GM21825 (cell line): ENCODE measurements around the gene DNAH17.

ENCODE experiments used
- ATAC-seq: cut with Tn5 transposase; IDR thresholded peaks from one replicate; pipeline ENCODE4 v1.9.1; 2021; ENCODE audit warnings: mild to moderate bottlenecking, moderate library complexity; ENCODE audit not compliant: unreplicated experiment

The DNAH17 gene

DNA sequence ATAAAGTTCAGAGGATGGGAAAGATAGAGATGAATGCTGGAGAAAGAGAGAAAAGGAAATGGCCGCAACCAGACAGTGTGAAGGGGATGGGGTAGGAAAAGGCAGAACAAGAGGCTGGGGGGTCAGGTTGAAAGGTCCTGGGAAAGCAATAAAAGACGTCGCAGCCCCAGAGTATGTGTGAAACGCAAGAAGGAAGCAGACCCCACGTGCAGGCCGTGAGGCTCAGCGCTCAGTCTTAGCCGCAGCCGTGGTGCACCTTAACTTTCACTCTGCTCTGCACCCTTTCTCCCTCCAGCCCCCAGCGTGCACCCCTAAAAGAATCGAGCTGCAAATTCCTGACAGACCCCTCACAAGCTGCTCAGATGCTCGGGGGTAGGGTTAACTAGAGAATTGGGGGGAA, 1.9 kb downstream of the DNAH17 start:
- ATAC-seq: no peak

DNA sequence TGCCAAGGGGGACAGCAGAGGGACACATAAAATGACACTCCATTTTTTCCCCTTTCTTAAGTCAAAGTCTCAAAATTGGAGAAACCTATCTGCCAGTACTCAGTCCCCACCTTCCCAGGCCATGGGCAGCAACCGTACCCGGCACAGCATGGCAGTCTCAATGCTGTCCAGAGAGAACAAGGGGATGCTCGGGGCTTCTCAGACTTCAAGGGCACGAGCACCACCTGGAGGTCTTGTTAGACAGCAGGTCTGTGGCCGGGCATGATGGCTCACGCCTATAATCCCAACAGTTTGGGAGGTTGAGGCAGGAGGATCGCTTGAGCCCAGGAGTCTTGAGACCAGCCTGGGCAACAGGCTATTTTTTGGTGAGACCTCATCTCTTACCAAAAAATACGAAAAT, 3.2 kb downstream of the DNAH17 start:
- no peak for ATAC-seq

DNA sequence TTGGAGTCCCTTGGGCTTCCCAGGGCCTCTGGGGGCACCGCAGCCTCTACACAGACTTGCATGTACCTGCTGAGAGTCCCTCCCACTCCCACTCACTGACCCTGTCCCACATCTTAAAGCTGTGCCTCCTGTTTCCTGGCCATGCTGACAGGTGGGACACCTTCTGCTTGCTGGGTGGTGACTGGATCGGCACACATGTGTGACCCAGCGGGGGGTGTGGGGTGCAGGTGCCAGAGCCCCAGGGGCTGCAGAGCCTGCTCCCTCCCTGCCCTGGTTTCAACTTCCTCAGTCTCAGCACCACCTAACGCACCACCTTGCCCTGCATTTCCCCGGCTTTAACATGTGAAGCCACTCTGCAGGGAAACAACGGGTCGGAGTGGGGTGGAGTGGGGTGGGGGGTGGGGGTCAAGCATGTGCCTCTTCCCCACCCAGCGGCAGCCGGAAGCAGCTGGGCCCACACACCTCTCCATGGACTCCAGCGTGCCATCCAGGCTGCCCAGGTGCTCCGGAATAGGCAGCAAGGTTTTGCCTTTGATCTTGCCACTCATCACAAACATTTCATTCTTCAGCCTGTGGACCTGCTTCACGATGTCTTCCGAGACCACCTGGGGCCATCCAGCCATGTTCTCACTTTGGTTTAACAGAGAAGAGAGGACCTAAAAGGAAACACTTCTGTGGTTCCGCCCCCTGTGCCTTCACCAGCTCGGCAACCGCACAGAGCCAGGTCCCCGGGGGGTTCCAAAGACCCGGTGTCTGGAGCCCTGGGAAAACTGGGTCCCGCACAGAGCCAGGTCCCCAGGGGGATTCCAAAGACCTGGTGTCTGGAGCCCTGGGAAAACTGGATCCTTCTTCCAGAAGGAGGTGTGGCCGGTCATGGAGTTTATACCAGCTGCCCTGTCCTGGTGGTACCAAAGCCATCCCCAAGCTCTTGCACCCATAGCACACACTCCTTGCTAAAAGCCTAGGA, 4.7 kb downstream of the DNAH17 start:
- no peak for ATAC-seq

DNA sequence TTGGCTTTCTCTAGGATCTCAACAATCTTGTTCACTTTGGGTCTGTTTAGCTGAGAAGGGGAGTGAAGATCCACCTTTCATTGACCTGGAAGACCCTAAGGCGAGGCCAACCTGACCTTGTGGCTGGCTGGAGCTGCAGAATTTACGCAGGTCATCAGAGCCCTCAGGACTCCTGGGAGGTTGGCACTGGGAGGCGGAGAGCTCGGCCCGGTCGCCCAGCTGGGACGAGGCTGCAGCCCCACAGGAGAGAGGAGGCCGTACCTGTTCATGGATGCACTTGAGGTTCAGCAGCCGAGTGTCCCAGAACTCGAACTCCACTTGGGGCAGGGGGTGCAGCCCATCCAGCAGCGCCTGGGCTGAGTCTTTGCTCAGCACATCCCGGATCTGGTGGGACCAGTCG, 5.9 kb downstream of the DNAH17 start:
- ATAC-seq: no peak

DNA sequence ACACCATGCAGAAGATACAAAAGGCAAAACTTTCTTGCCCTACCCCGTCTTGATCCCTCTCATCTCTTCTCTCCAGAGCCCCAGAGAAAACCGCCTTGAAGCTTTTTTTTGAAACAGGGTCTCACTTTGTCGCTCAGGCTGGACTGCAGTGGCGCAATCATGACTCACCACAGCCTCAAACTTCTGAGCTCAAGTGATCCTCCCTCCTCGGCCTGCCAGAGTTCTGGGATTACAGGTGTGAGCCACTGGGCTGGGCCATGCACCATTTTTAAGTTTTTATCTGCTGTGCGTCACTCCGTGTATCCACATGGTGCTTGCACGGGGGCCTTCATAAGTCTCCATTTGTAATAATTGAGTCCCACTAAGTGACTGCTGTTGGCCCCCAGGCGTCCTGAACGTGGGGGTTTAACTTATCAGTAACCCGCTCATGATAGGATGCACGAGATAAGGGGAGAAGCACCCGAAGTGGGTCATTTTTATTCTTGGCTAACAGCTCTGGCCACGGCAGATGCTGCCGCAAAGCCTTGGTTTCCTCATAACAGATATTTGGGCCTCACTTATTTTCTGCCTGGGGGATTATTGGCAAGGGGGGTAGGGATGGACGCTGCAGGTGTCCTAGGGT, 8.6 kb downstream of the DNAH17 start:
- no peak for ATAC-seq

DNA sequence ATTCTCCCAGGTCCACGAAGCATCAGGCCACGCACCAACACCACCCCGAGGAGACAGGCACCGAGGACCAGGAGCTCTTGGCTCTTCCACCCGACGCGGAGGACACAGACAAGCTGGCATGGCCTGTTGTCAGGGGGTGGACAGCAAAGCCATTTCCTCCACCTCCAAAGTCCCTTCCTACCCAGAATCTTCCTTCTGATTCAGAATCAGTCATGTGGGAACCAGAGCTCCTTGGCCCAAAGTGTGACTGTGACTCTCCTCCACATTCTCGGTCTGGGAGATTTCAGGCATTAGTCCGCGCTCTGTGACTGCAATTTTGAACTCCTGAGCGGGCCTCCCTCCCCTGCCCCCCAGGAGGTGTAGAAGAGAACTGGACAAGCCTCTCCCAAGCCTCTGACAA, 9.2 kb downstream of the DNAH17 start:
- ATAC-seq: no peak

DNA sequence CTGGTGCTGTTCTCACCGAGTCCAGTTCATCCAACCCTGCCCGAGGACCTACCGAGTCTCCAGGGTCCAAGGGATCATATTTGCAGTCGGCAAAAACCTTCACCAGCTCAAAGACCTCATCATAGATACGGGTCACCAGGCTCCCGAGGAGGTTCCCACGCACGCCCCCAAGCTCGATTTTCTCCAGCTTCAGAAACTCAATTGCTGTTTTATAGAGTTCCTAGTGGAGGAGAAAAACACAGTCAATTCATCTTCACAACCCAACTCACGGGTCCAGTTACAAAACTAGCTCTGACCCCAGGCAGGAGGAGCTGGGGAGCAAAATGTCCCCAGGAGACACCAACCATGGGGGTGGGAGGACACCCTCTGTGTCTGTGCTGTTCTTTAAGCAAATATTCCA, 10.2 kb downstream of the DNAH17 start:
- no peak for ATAC-seq

DNA sequence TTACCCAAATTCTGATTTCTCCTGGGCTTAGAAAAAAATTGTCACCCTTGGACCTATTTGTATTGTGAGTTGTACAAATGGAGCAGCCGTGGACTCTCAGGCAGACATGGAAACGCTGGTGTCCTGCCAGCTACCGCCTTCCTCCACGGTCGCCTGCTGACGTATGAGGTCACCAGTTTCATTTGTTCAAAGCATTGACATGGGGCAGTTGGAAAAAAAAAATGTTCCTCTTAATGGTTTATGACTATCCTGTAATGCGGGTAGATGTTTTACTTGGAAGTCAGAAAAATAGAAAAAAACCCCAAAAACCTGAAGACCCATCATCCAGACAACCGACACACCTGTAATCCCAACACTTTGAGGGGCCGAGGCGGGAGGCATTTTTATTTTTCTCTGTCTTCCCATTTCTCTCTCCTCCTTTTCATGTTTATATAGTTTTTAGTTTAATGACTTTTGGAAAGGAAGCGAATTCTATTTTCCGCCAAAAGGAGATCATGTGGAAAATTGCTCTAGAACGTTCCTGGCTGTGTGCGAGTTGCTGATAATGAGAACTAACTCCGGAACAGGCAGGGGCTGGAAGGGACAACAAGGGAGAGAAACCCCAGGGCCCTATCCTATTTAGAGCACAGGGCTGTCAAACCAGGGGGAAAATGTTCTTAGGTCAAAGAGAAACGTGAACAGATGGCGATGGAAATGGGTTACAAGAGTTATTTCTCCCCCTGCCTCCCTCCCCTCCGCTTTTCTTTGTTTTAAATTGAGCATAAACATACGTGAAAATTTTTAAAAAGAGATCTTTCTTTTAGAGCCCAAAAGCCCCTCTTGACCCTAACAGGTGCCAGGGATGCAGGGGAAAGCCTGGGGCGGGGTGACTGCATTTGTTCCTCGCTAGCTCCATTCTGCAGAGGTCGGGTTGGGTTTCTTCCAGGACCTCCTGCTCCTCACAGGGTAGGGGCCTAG, 13.7 kb downstream of the DNAH17 start:
- ATAC-seq: no peak

DNA sequence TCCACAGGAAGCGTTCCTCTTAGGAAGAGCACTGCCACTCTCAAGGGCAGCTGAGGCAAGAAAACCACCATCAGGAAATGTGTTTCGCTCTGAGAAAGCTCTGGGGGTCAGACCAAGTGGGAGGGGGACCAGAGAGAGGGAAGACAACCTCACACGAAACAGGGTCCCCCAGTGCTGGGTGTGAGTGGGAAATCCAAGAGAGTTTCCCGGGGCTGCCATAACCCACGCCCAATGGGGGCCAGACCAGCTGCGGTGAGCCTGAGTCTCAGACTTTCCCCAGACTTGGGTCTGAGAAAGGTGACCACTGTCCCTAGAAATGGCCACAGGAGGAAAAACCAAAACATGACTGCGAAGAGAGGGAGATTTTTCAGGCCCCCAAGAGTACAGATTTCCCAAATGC, 14.5 kb downstream of the DNAH17 start:
- no peak for ATAC-seq

DNA sequence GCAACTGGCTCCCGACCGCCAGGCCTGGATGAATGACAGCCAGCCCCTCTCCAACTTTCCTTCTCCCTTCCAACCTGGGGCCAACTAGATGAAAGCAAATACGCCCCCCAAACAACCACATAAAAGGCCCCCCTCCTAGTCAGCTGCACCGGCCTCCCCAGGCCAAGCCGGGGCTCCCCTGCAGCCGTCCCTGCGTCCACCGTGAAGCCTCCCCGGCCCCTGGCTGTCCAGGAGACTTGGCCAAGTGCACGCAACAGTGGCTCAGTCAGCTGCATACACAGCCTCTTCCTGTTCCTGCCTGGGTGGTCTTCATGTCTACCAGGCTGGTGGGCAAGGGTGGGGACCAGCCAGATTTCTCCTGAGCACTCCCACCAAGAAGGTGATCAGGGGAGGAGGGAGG, 16.0 kb downstream of the DNAH17 start:
- no peak for ATAC-seq

DNA sequence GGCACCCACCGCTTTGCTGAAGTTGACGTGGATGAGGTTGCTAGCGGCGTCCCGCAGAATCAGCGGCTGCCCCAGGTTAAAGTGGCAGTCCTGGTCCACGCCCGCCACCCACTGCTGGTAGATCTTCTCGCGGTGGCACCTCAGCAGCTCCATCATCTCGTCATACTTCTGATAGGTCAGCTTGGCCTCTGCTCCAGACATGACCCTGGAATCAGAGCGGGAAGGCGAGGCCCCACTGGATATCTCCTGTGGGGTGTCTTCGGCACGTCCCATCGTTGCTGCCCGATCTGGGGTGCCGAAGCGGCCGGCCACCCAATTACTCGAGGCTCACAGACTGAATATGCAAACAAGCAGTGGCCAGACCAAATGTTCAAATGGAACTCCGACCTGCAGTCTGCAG, 16.5 kb downstream of the DNAH17 start:
- ATAC-seq: no peak

DNA sequence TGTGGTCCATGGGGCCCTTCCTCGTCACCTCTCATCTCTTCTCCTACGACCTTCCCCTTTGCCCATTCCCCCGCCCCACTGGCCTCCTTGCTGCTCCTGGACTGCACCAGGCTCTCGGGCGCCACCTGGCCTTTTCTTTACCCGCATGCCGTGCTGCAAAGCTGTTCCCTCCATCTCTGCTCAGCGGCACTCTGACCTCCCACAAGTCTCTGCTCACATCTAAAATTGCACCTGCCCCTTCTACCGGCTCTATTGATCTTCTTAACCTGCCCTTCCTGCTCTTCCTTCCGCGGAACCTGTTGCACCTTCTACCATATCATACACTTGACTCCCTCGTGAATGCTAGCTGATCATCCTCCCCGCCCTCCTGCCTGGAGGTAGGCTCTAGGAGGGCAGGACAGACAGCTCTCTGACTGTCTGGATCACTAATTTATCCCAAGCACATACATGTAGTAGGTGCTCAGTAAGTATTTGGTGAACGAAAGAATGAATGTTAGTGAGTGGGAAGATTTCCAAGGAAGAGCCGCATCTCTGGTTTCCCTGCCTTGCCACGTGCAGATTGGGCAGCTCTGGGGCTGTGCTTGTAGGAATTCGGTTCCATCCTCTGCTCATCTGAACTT, 17.3 kb downstream of the DNAH17 start:
- no peak for ATAC-seq

DNA sequence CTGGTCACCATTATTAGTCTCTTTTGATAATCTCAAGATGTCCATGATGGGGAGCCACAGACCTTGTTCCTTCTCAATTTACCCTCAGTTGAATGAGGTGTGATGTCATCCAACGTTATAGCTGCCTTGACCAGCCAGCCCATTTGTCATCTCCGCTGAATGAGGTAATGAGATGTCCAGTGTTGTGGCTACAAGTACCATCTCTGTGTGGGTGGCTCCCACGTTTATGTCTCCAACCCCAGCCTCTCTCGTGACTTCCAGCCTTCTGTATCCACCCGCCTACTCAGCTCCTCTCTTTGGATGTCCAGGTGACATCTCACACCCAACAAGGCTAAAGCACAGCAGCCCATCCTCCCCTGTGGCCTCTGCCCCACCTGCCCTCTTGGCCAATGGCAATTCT, 18.2 kb downstream of the DNAH17 start:
- no peak for ATAC-seq

DNA sequence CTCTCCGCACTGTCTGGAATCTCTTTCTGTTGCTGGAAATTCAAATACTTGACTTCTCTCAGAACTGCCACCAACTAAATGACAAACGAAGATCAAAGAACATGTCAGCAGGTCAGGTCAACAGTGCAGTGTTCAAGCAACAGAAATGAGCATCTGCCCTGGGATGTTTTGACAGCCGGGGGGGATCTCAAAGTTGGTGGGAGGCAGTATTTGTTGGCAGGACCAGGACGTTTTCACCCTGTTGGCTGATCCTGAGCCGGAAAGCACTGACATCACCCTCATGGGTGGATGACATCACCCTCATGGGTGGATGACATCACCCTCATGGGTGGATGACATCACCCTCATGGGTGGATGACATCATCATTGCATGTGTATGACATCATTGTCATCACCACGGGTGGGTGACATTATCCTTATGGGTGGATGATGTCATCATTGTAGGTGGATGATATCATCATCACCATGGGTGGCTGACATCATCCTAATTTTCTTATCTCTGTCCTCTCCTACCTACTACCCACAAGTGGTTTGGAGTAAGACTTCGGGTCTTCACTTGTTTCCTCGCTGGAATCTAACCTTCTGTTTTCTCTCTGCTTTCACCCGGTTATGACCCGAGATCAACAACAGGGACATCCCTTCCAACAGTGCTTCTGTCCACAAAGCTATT, 18.9 kb downstream of the DNAH17 start:
- ATAC-seq: no peak

DNA sequence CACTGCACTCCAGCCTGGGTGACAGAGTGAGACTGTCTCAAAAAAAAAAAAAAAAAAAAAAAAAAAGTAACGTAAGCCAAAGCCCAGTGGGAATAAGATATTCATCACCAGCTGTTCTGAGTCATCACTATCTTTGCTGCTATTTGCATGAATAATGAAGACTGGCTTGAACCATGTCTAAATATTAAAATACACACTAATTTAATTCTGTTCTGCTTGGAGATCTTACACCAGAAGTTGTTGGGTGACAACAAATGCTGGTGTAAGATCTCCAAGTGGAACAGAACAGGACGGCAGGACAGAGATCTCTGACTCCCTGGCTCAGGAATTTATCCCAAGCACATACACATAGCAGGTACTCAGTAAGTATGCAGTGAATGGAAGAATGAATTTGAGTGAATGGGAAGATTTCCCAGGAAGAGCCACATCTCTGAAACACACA, 19.6 kb downstream of the DNAH17 start:
- no peak for ATAC-seq

DNA sequence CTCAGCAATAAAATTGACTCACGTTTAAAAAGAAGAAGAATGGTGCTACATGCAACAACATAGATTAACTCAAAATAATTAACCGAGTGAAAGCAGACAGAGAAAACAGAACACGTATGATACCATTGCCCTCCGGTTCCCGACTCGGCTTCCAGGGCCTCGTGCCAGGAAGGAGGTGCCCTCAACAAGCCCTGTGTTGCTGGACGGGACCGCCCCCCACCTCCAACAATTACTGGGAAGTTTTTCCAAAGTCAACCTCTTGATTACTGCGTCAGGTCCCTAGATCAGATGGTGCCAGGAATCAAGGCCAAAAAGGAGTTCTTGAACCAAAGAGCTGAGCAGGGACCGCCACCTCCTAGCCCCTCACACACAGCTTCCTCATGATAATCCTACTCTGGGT, 20.4 kb downstream of the DNAH17 start:
- ATAC-seq: no peak

DNA sequence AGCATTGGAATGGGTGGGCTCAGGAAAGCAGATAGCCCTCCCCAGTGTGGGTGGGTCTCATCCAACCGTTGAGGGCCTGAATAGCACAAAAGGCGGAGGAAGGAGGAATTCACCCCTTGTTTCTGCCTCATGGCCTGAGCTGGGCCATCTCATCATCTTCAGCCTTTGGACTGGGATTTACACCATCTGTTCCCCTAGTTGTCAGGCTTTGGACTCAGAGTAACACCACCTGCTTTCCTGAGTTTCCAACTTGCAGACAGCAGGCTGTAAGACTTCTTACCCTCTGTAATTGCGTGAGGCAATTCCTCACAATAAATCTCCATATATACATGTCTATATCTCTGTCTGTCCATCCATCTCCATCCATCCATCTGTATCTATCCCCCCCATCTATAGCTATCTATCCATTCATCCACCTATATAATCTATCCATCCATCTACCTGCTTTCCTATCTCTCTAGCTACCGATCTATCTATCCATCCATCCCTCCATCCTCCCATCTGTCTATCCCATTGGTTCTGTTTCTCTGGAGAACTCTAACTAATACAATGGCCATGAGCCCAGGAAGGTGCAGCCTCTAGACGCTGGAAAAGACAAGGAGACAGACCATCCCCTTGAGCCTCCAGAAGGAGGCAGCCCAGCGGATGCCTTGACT, 21.3 kb downstream of the DNAH17 start:
- no peak for ATAC-seq

DNA sequence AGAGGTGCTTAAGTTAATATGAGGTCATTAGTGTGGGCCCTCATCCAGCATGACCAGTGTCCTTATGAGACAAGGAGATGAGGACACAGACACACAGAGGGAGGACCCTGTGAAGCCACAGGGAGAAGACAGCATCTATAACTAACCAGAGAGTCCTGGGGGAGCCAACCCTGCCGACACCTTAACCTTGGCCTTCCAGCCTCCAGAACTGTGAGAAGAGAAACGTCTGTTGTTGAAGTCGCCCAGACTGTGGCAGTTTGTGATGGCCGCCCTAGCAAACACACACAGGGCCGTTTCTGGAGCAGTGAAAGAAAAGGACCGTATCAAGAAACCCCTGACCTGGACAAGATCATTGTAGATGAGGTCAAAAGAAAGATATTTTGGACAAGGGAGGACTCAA, 26.7 kb downstream of the DNAH17 start:
- no peak for ATAC-seq

DNA sequence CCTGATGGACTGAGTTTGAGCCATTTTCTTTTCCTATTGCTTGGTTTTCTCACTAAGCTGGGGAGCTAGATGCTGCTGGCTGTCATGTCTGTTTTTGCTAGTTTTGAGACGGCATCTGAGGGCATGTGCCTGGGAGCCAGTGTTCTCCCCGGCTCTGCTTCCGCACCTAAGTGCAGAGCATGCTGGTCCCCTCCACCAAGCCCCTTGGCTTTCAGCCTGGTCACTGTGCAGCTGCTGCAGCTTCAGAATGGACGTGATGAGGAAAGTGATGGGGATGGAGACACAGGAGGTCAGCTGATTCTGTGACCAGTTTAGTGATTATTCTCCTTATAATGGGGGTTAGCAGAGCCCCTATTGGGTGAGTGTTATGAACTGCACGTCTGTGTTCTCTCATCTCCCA, 28.5 kb downstream of the DNAH17 start:
- no peak for ATAC-seq

DNA sequence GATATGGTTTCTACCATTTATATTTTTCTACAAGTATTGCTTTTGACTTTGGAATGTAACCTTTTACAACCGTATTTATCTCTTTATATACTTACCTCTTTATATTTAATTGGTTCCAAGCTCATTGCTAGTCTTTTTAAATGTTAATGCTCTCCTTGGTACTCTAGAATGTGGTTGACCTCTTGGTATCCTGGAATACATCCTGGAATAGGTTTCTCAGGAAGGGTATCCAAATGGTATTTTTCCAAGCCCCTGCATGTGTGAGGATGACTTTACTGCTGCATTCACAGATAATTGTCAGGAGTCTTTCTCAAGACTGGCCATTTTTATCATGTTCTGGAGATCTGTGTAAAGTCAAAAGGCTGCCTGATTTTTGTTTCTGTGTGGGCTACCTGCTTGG, 30.2 kb downstream of the DNAH17 start:
- no peak for ATAC-seq
